ENCODE data around the gene MARK3.
A peak's percentile ranks its signal among the peaks of the same experiment; 100 is the strongest.

The MARK3 gene

DNA sequence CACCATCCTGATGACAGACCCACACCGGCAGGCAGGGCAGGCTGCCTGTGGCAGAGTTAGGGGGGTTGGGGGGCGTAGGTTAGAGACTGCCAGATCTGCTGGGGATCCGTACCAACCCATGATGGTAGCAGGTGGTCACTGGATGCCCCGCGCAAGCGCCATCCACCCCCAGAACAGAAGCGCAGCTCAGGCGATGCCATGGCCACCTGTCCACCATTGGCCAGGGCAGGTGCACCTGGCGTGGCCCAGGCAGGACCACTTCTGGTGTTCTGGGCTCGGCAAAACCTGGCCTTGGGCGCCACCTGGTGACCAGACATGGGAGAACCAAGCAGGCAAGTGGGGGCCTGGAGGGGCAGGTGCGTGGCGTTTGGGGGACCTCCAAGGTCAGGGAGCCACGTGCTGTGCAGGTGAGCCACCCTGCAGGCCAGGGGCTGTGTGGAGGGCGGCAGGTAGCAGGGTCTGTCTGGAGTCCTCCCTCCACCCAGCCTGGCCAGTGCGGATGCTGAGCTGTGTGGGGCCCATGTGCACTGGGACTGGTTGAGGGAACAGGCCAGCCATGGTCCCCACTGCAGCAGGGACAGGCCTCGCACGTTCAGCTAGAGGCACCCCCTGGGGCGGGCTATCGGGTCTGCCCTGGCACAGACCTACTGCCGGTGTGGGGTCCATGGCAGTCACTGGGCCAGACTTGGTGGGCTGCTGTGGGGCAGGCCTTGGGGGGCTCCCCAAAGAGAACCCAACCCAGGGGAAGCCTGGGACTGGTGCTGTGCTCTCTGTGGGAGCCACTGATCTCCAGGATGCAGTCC, 161.6 kb downstream of the MARK3 start:
- DNase-seq (ENCODE audit: low spot score), result peak; percentile 94
- TF ChIP-seq CTCF (IDR thresholded peaks at IDR 0.05; ENCODE audit: extremely low read depth, missing control alignments), result peak; percentile 91

DNA sequence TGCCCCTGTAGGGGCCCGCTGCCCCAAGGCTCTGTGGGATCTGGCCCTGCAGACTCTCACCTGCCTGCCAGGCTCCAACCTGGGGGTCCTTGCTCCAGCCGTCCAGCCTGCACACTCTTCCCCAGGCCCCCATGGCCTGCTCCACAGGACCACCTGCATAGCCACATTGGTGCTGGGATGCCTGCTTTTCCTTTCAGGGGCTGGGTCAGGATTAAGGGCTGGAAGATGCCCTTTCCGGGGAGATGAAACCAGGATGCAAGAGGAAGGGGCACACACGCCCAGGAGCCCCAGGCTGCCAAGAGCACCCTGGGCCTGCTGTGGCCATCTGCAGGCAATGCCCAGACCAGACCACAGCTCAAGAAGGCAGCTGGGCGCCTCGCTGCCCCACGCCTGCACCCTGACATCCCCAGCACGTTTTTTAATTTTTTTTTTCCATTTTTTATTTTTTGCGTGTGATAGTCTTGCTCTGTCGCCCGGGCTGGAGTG, 162.3 kb downstream of the MARK3 start:
- no peak for TF ChIP-seq CTCF (IDR thresholded peaks at IDR 0.05; ENCODE audit: extremely low read depth, missing control alignments)
- no peak for DNase-seq (ENCODE audit: low spot score)

- TF ChIP-seq CTCF (IDR thresholded peaks at IDR 0.05; ENCODE audit: extremely low read depth, missing control alignments), result no peak
- no peak for DNase-seq (ENCODE audit: low spot score)
Observed at GRCh38 chr14:103547941-103548462, 162.8 kb downstream of the MARK3 start.

GRCh38 chr14:103548463-103549351, 163.5 kb downstream of the MARK3 start:
- no peak for DNase-seq (ENCODE audit: low spot score)
- TF ChIP-seq CTCF (IDR thresholded peaks at IDR 0.05; ENCODE audit: extremely low read depth, missing control alignments), result no peak

GRCh38 chr14:103549361-103550311, 164.4 kb downstream of the MARK3 start:
- no peak for DNase-seq (ENCODE audit: low spot score)
- TF ChIP-seq CTCF (IDR thresholded peaks at IDR 0.05; ENCODE audit: extremely low read depth, missing control alignments), result no peak

DNA sequence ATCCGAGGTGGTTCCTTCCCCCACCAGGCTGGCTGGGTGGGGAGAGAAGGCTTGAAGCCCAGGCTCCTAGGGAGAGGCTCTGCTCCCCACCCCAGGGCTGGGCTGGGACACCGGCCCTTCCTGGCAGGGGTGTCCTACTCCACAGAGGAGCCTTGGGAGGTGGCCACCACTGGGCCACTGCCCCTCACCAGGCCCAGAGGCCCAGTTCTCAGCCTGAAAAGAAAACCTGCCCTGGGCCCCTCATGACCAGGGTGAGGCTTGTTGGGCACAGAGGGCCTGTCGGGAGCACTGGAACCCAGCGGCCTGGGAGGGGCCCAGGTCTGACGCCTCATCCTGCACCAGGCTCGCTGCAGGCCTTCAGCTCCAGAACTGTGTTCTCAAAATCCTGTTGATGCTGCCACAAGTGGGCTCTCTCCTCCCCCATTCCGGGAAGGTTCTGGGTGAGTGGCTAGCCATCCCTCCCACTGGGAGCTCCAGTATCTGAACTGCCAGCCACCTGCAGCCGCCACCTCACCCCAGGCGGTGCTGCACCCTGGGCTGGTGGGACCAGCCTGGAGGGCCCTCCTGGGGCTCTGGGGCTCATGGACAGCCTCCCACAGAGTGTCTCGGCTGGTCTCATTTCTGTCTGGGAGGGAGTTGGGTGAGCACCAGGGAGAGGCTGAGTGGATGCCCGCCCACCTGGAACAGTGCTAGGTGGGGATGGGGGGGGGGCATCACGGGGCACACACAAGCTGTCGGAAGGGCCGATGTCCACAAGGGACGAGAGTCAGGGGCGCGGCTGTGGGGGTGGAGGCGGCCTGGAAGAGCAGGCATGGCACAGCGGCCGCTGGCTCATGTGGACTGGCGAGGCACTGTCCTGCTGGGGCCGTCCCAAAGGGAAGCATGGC, 165.5 kb downstream of the MARK3 start:
- TF ChIP-seq CTCF (IDR thresholded peaks at IDR 0.05; ENCODE audit: extremely low read depth, missing control alignments), result no peak
- no peak for DNase-seq (ENCODE audit: low spot score)

All from GM20000 (cell line).